Thyroid gland (tissue), 4 donors: ENCODE data around the gene CD40.

ENCODE experiments used
- CTCF ChIP-seq, 6 experiments: fragments of 200-600 bp in 3 of 6; fragments of 450-650 bp in 3 of 6; sonication (generic) in 3 of 6; IDR thresholded peaks; one replicate each; pipeline ENCODE4 v1.5.1; 2016 to 2019; ENCODE audit warnings: antibody characterized with exemption in 6 of 6, mild to moderate bottlenecking in 2 of 6, inconsistent platforms in 1 of 6, moderate library complexity in 1 of 6
- POLR2A ChIP-seq, 2 donors: fragments of 450-650 bp; IDR thresholded peaks; one replicate each; pipeline ENCODE4 v1.6.1; 2017; ENCODE audit warnings: antibody characterized with exemption in 2 of 2, mild to moderate bottlenecking in 2 of 2, moderate library complexity in 1 of 2

- TF ChIP-seq POLR2A (IDR thresholded peaks at IDR 0.05) (no peak), CTCF (IDR thresholded peaks at IDR 0.05) (no peak)
Observed at GRCh38 chr20:46078954-46079353, 39.2 kb upstream of the CD40 start.
